ENCODE measurements around the gene BIRC6. TPM values are rescaled to one million over a fixed set of nuclear protein-coding genes. Genes with fewer than 3 reads are reported as not detected.

Gene BIRC6
- total and polyA plus RNA-seq, 11 donors, result 11.0 to 68.0 (median 51.9) TPM

DNA sequence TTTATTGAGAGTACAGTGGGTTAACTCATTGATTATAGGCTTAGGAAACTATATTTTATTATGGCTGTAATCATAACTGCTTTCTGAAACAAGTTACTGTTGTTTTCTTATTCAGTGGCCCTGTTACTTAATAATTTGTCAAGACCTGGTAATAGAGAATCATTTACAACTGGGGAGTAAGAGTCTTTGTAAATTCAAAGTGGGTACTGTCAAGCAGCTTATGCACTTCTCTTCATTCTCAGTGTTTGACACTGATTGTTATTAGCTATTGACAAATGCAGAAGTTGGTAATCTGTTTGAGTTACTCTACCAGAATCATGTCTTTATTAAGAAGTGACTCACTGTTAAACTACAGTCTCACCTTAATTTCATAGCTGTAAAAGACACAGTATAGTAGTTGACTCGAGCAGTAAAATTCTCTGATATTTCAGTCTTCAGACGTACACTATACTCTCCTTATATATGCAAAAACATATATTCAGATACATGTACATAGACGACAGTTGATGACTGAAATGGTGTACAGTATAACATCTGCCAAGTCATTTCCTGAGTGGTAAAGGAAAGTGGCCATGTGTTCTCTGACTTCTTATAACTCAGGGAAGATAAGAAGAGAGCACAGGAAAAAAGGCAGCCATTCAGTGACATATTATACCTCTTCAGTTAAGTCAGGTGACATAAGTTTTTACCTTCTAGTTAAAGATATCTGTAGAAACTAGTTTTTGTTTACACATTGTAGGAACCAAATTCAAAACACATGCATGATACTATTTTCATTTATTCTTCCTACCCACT is 235.0 kb downstream of the BIRC6 start:
- no peak for TF ChIP-seq POLR2A (IDR thresholded peaks at IDR 0.05)
- TF ChIP-seq, protein P1, sequence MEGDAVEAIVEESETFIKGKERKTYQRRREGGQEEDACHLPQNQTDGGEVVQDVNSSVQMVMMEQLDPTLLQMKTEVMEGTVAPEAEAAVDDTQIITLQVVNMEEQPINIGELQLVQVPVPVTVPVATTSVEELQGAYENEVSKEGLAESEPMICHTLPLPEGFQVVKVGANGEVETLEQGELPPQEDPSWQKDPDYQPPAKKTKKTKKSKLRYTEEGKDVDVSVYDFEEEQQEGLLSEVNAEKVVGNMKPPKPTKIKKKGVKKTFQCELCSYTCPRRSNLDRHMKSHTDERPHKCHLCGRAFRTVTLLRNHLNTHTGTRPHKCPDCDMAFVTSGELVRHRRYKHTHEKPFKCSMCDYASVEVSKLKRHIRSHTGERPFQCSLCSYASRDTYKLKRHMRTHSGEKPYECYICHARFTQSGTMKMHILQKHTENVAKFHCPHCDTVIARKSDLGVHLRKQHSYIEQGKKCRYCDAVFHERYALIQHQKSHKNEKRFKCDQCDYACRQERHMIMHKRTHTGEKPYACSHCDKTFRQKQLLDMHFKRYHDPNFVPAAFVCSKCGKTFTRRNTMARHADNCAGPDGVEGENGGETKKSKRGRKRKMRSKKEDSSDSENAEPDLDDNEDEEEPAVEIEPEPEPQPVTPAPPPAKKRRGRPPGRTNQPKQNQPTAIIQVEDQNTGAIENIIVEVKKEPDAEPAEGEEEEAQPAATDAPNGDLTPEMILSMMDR (IDR thresholded peaks at IDR 0.05), result no peak
- no peak overlapping the region for H3K4me3 ChIP-seq
- peaks cover 0 to 50% (median 13%) of the 10 kb centered on the region in 9 donors for H3K36me3 ChIP-seq
- no peak for DNase-seq
- peak in 2 of 4 donors; percentile 22 to 57 for ATAC-seq
- H3K27me3 ChIP-seq, result no peaks in the 10 kb centered on the region
- 50 to 62% (median 56%) methylated on average over 3 of the region's 3 CpGs for WGBS, 4 donors
- peaks cover 0 to 10% (median 0%) of the 10 kb centered on the region in 12 donors for H3K4me1 ChIP-seq
- intact Hi-C loops (cut with DNase I), result no loop called here
- H3K9me3 ChIP-seq, result no peaks in the 10 kb centered on the region
- H3K27ac ChIP-seq, result peak overlapping the region in 1 of 12 donors; percentile 9

DNA sequence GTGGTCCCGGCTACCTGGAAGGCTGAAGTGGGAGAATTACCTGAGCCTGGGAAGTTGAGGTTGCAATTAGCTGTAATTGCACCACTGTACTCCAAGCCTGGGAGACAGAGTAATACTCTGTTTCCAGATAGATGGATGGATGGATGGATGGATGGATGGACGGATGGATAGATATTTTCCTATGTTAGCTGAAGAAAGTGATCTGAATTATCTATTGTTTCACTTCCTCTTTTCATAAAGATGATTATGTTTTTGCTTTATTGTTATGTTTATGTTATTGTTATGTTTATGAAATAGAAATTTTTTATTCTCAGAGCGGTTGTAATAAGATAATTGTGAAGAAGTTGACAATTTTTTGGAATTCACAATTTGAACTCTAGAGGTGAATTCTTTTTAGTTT is 237.8 kb downstream of the BIRC6 start:
- H3K4me1 ChIP-seq, result peaks cover 0 to 10% (median 0%) of the 10 kb centered on the region in 12 donors
- H3K27ac ChIP-seq, result no peak overlapping the region
- WGBS, 4 donors, result 93 to 98% (median 94%) methylated on average over 3 of the region's 3 CpGs
- TF ChIP-seq, protein P1 (IDR thresholded peaks at IDR 0.05), result no peak
- no peak for TF ChIP-seq POLR2A (IDR thresholded peaks at IDR 0.05)
- DNase-seq (no peak), ATAC-seq (no peak)
- no peaks in the 10 kb centered on the region for H3K9me3 ChIP-seq
- peaks cover 0 to 71% (median 30%) of the 10 kb centered on the region in 9 donors for H3K36me3 ChIP-seq
- no peak overlapping the region for H3K4me3 ChIP-seq
- intact Hi-C loops (cut with DNase I), result no loop called here
- no peaks in the 10 kb centered on the region for H3K27me3 ChIP-seq

DNA sequence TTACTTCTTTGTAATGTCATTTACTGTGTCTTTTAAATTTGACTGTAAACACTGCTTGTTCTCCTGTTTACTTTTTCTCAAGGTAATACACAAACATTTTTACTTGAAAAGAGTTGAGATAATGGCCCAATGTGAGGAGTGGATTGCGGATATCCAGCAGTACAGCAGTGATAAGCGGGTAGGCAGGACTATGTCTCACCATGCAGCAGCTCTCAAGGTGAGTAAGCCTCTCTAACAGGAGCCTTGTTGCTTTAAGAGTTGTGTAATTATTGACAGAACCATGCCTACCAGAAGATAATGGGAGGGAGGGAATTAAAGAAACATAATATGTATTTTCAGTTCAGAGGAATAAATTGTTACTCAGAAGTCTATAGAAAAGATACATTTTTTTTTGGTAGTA is 254.5 kb downstream of the BIRC6 start:
- Histone ChIP-seq H3K4me1 (no peaks in the 10 kb centered on the region), H3K27me3 (no peaks in the 10 kb centered on the region), H3K36me3 (peaks cover 0 to 100% (median 86%) of the 10 kb centered on the region in 9 donors), H3K9me3 (no peaks in the 10 kb centered on the region), H3K27ac (no peak overlapping the region), H3K4me3 (no peak overlapping the region)
- TF ChIP-seq, protein P1 (IDR thresholded peaks at IDR 0.05), result no peak
- no peak for TF ChIP-seq POLR2A (IDR thresholded peaks at IDR 0.05)
- ATAC-seq (no peak), DNase-seq (no peak)
- intact Hi-C loops (cut with DNase I), result no loop called here
- WGBS, 4 donors, result 88 to 98% (median 89%) methylated on average over 2 of the region's 2 CpGs

DNA sequence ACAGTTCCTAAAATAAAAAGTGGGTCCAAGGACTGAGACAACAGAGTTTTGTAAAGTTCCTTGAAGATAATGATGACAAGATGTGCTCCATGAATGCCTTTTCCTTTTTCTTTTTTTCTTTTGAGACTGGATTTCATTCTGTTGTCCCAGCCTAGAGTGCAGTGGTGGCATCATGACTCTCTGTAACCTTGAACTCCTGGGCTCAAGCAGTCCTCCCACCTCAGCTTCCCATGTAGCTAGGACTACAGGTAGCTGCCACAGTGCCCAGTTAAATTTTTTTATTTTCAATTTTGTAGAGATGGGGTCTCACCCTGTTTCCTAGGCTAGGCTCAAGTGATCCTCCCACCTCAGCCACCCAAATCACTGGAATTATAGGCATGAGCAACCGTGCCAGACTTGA is 254.9 kb downstream of the BIRC6 start:
- no peak overlapping the region for H3K4me3 ChIP-seq
- H3K27me3 ChIP-seq, result no peaks in the 10 kb centered on the region
- 89 to 100% (median 91%) methylated on average over 1 of the region's 1 CpG for WGBS, 4 donors
- no peak overlapping the region for H3K27ac ChIP-seq
- no peak for DNase-seq
- no peak for TF ChIP-seq POLR2A (IDR thresholded peaks at IDR 0.05)
- peaks cover 0 to 100% (median 86%) of the 10 kb centered on the region in 9 donors for H3K36me3 ChIP-seq
- no peaks in the 10 kb centered on the region for H3K9me3 ChIP-seq
- no peak for ATAC-seq
- H3K4me1 ChIP-seq, result no peaks in the 10 kb centered on the region
- intact Hi-C loops (cut with DNase I), result no loop called here

Measured in heart left ventricle (tissue), 16 donors.